ENCODE results near the gene CCL5. TPM values are rescaled to one million over a fixed set of nuclear protein-coding genes. Genes with fewer than 3 reads are reported as not detected.

CCL5 gene
- total and polyA plus RNA-seq, 2 experiments from 2014 or later: not detected

GRCh38 chr17:35875072-35875799, 4.9 kb downstream of the CCL5 start:
- Histone ChIP-seq H3K4me2 (ENCODE audit: unreplicated experiment) (no peak overlapping the region), H3K79me2 (ENCODE audit: insufficient read depth) (no peaks in the 10 kb centered on the region), H3K9me2 (ENCODE audit: insufficient read depth) (no peaks in the 10 kb centered on the region), H3K27me3 (replicated peaks; ENCODE audit: insufficient read depth) (no peaks in the 10 kb centered on the region), H3K27ac (no peak overlapping the region), H2AFZ (no peak overlapping the region), H3K4me3 (no peak overlapping the region), H4K20me1 (ENCODE audit: insufficient read depth) (no peaks in the 10 kb centered on the region), H3K9me3 (ENCODE audit: low read depth) (no peaks in the 10 kb centered on the region), H3K4me1 (ENCODE audit: insufficient read depth) (no peaks in the 10 kb centered on the region), H3K36me3 (ENCODE audit: low read depth) (no peaks in the 10 kb centered on the region), H3K9ac (no peak overlapping the region), H3F3A (ENCODE audit: insufficient read depth) (no peaks in the 10 kb centered on the region)
- in situ Hi-C loops (cut with MboI): no loop called here
- 43 to 49% methylated on average over 5 of the region's 5 CpGs for WGBS, 2 experiments (ENCODE audit: low coverage in 1 of 2, low lambda C conversion rate in 2 of 2, missing lambda C conversion rate in 2 of 2)
- DNase-seq: no peak
- TF ChIP-seq EZH2 (IDR thresholded peaks at IDR 0.05; ENCODE audit: insufficient read depth, poor library complexity, severe bottlenecking) (no peak), EZH2phosphoT487 (IDR thresholded peaks at IDR 0.05; ENCODE audit: insufficient read depth, low read depth) (no peak)

DNA sequence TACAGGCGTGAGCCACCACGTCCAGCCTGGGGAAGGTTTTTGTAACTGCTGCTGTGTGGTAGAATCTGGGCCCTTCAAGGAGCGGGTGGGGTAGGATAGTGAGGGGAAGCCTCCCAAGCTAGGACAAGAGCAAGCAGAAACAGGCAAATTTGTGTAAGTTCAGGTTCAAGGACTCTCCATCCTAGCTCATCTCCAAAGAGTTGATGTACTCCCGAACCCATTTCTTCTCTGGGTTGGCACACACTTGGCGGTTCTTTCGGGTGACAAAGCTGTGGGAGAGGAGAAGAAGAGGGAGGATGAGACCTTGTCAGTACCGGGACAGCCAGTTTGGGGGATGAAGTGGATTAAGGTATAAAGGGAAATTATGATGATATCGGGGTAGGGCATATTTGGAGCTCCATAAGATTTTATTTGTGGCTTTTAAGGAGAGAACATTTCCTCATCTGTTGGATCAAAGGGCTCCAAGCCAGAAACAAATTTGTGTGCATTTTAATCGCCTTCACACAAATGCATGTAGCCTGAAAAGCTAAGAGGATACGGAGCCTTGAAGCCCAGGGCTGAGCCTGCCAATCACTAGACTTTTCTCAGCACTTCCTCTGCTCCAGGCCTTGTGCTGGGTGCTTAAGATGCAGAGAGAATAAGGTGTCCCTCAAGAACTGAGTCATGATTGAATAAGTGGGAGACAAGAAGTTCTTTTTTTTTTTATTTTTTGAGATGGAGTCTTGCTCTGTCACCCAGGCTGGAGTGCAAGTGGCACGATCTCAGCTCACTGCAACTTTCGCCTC, 7.8 kb downstream of the CCL5 start:
- Histone ChIP-seq H4K20me1 (ENCODE audit: insufficient read depth) (no peaks in the 10 kb centered on the region), H2AFZ (no peak overlapping the region), H3K4me1 (ENCODE audit: insufficient read depth) (no peaks in the 10 kb centered on the region), H3K27me3 (replicated peaks; ENCODE audit: insufficient read depth) (no peaks in the 10 kb centered on the region), H3K4me3 (no peak overlapping the region), H3K36me3 (ENCODE audit: low read depth) (no peaks in the 10 kb centered on the region), H3F3A (ENCODE audit: insufficient read depth) (no peaks in the 10 kb centered on the region), H3K9me2 (ENCODE audit: insufficient read depth) (no peaks in the 10 kb centered on the region), H3K27ac (no peak overlapping the region), H3K79me2 (ENCODE audit: insufficient read depth) (no peaks in the 10 kb centered on the region), H3K9ac (no peak overlapping the region), H3K4me2 (ENCODE audit: unreplicated experiment) (no peak overlapping the region), H3K9me3 (ENCODE audit: low read depth) (no peaks in the 10 kb centered on the region)
- in situ Hi-C loops (cut with MboI): no loop called here
- TF ChIP-seq EZH2 (IDR thresholded peaks at IDR 0.05; ENCODE audit: insufficient read depth, poor library complexity, severe bottlenecking) (no peak), EZH2phosphoT487 (IDR thresholded peaks at IDR 0.05; ENCODE audit: insufficient read depth, low read depth) (no peak)
- WGBS, 2 experiments (ENCODE audit: low coverage in 1 of 2, low lambda C conversion rate in 2 of 2, missing lambda C conversion rate in 2 of 2): 85% methylated on average over 12 of the region's 12 CpGs
- no peak for DNase-seq

DNA sequence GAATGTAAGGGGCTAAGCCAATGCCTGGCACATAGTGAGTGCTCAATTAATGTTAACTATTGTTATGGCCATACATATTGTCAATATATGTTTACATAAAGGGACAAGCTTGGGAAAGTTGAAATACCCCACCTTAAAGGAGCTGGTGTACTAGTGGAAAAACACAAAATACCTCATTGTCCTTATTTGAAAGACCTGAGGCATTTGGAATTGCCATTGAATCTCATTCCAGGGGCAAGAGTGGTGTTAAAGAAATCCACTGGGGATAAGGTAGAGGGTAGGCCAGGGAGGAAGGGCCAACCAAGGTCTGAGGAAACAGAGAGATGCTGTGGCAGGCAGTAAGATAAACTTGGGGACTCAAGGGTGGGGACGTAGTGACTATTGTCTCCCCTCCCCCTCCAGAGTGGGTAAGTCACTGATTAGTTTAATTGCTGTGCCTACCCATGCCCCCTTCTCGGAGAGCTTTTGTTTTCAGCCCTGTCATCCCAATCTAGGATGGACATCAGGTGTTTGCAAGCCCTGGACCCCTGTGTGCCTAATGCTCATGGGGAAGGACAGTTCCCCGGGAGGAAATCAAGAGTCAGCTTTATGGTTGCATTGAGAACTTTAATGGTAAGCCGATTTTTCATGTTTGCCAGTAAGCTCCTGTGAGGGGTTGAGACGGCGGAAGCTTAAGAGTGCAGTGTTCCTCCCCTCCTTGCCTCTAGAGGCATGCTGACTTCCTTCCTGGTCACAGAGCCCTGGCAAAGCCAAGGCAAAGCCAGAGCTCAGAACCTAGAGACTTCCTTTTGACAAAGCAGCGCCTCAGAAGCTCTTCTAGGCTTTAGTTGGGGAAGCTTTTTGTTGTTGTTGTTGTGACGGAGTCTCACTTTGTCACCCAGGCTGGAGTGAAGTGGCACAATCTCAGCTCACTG, 9.0 kb downstream of the CCL5 start:
- Histone ChIP-seq H3K9me2 (ENCODE audit: insufficient read depth) (no peaks in the 10 kb centered on the region), H3K4me3 (no peak overlapping the region), H3K9me3 (ENCODE audit: low read depth) (no peaks in the 10 kb centered on the region), H2AFZ (no peak overlapping the region), H3F3A (ENCODE audit: insufficient read depth) (no peaks in the 10 kb centered on the region), H3K27ac (no peak overlapping the region), H4K20me1 (ENCODE audit: insufficient read depth) (no peaks in the 10 kb centered on the region), H3K27me3 (replicated peaks; ENCODE audit: insufficient read depth) (no peaks in the 10 kb centered on the region), H3K79me2 (ENCODE audit: insufficient read depth) (no peaks in the 10 kb centered on the region), H3K4me1 (ENCODE audit: insufficient read depth) (peaks cover 4% of the 10 kb centered on the region; the same call in 1 of the 2 replicates), H3K36me3 (ENCODE audit: low read depth) (no peaks in the 10 kb centered on the region), H3K9ac (no peak overlapping the region), H3K4me2 (ENCODE audit: unreplicated experiment) (no peak overlapping the region)
- no peak for TF ChIP-seq EZH2phosphoT487 (IDR thresholded peaks at IDR 0.05; ENCODE audit: insufficient read depth, low read depth)
- WGBS, 2 experiments (ENCODE audit: low coverage in 1 of 2, low lambda C conversion rate in 2 of 2, missing lambda C conversion rate in 2 of 2): 56 to 65% methylated on average over 8 of the region's 8 CpGs
- in situ Hi-C loops (cut with MboI): no loop called here
- DNase-seq: no peak

DNA sequence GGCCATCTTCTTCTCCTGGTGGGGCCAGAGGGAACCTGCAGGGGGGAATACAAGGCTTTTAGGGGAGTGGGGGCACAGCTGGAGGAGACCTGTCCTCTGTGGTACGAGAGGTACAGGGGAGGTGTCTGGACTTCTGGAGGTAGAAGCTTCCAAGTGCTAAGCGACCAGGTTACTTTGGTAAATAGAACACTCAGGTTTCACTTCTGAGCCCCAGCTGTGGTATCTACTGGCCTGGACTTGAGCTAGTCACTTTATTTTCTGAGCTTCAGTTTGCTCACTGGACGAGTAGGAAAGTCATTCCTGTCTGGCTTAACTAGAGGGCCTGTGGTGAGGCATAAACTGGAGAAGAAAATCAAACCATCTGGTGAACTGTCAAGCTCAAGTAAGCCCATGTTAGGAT, 11.4 kb downstream of the CCL5 start, which contains the start of gene HEATR9:
Gene HEATR9 (minus strand): TSS at position 155 of the 400 bp plus-strand sequence. CDS start 149 bp downstream, at position 6.
- Histone ChIP-seq H3K4me2 (ENCODE audit: unreplicated experiment) (no peak within 1 kb of the TSS), H3K36me3 (ENCODE audit: low read depth) (no peaks in the 10 kb centered on the region), H3K9ac (no peak within 1 kb of the TSS), H2AFZ (no peak within 1 kb of the TSS), H3K9me2 (ENCODE audit: insufficient read depth) (no peaks in the 10 kb centered on the region), H3F3A (ENCODE audit: insufficient read depth) (no peaks in the 10 kb centered on the region), H3K4me3 (no peak within 1 kb of the TSS), H3K79me2 (ENCODE audit: insufficient read depth) (no peaks in the 10 kb centered on the region), H3K4me1 (ENCODE audit: insufficient read depth) (peaks cover 5% of the 10 kb centered on the region; the same call in 1 of the 2 replicates), H3K27me3 (replicated peaks; ENCODE audit: insufficient read depth) (no peaks in the 10 kb centered on the region), H4K20me1 (ENCODE audit: insufficient read depth) (no peaks in the 10 kb centered on the region), H3K27ac (no peak within 1 kb of the TSS), H3K9me3 (ENCODE audit: low read depth) (no peaks in the 10 kb centered on the region)
- DNase-seq: no peak
- TF ChIP-seq EZH2 (IDR thresholded peaks at IDR 0.05; ENCODE audit: insufficient read depth, poor library complexity, severe bottlenecking) (no peak), EZH2phosphoT487 (IDR thresholded peaks at IDR 0.05; ENCODE audit: insufficient read depth, low read depth) (no peak)
- in situ Hi-C loops (cut with MboI): no loop called here
- WGBS, 2 experiments (ENCODE audit: low coverage in 1 of 2, low lambda C conversion rate in 2 of 2, missing lambda C conversion rate in 2 of 2): 58 to 62% methylated on average over 3 of the region's 3 CpGs

Measured in GM23248 (cell line).